Activated T-cell treated with anti-CD3 and anti-CD28 coated beads for 24 hours (primary cell): ENCODE data around the gene OR2C1.
A peak's percentile ranks its signal among the peaks of the same experiment; 100 is the strongest.

Source experiments
- DNase-seq: peaks from one replicate; pipeline ENCODE4 v3.0.0-alpha.2; 2020; ENCODE audit warnings: low read depth

The OR2C1 gene

GRCh38 chr16:3355589-3355988 is at the start of gene OR2C1:
TSS of gene OR2C1 (plus strand) at chr16:3355889. CDS start at chr16:3355941, 52 bp downstream.
- DNase-seq: no peak

DNA sequence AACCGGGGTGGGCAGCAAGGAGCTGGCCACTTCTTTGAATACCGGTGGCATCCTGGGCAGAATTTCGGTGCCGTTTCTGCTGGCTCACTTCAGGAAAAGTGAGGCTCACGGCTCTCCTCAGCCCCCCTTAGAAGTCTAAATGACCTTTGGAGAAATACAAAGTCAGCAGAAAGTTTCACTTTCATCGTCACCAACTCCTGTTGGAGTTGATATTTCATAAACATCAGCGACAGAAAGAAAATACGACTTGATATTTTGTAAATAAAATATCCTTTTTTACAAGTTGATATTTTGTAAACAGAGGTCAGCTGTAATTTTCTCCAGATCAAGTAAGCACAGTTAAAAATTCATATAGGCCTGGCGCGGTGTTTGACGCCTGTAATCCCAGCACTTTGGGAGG is 49.6 kb upstream of the OR2C1 start:
- no peak for DNase-seq

GRCh38 chr16:3311496-3311895 is 44.2 kb upstream of the OR2C1 start:
- no peak for DNase-seq

- no peak for DNase-seq
Observed at GRCh38 chr16:3317315-3317999, 38.2 kb upstream of the OR2C1 start.

- no peak for DNase-seq
Observed at GRCh38 chr16:3321816-3322215, 33.9 kb upstream of the OR2C1 start.

GRCh38 chr16:3327514-3327913 is 28.2 kb upstream of the OR2C1 start:
- no peak for DNase-seq

DNA sequence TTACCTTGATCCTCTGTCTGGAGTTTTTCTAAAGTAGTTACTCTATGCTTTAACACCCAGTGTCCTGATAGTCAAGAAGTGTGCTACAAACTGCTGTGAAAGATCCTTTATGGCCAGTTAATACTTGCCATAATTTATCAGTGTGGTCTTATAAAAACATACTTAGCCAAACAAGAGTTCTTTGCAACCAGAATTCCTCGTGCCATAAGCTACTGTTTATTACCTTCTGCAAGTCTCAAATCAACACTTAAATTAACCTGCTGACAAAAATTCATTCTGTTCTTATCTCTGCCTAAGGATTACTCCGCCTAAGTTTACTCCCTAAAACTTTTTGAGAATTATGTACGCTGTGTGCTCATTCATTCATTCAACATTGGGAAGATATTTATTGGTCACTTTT is 27.6 kb upstream of the OR2C1 start:
- DNase-seq: no peak

DNA sequence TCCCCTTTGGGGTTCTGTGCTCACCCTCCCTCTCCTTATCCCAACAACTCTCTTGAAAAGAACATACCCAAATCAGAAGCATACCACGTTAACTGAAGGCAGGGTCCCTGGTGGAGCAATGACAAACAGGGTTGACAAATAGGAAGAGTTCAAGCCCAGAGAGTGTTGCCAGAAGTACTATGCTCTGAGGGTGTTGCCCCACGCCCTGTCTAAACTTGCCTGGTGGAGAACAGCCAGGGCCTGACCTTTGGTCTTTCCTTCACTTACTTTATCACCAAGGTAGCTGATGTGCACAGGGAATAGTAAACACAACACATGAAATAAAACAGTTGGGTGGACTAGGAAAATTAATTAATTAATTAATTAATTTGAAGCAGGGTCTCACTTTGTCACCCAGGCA is 27.0 kb upstream of the OR2C1 start:
- DNase-seq: no peak

- no peak for DNase-seq
Observed at GRCh38 chr16:3346041-3346440, 9.6 kb upstream of the OR2C1 start.

DNA sequence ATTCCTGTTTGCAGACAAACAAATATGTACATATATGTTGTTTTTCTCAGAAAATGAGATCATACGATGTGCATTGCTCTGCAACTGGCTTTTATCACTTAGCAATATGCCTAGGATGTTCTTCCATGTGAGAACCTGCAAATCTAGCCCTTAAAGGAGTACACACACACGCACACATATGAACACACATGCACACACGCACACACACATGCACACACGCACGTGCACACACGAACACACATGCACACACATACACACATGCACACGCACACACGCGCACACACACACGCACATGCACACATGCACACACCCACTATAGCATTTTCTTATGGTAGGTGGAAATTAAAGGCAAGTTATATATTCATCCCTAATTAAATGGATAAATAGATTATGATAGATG is 8.1 kb upstream of the OR2C1 start:
- DNase-seq: no peak

DNA sequence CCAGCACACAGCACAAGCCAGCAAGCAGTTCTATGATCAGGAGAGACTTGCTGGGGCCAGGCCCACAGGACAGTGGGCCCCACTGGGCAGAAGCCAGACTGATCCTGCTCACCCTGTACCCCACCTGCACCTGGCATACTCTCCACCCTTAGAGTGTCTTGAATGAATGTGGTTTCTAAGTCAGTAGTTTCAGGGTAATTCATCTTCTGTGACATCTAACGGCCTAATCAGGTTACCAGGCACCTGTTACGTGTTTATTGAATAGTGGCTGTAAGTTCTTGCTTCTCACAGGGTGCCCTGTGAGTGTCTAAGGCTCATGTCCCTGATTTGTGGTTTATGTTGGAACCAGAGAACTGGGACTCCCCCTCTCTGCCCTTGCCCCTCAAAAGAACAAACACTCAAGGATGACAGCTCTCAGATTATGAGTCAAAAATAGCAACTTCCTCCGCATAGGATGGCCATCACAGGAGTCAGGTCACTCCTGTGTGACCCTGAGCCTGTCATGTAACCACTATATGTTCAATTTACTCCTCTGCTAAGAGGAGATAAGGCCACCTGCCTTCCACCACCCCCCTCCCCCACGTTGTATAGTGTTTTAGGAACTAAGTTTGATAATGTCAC is 7.0 kb upstream of the OR2C1 start:
- no peak for DNase-seq

DNA sequence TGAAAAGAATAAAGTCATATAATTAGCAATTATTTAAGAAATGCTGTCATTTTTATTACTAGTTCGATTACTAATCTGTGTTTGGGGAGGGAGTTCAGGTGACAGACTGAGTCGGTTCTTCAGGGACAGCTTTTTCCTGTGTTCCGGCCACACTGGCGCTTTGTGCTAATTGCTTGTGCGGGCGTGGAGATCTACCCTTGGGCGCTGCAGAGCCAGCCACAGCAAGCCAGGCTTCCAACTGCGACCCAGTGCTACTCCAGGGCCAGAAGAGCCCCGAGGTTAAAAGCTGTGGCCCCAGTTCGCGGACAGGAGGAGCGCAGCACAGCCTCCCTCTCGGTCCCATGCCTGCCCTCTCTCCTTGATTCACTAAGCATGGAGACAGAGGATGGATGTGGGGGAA is 6.5 kb upstream of the OR2C1 start:
- DNase-seq: no peak

GRCh38 chr16:3356118-3356517 is 429 bp downstream of the OR2C1 start:
- no peak for DNase-seq

GRCh38 chr16:3358871-3359270 is 3.2 kb downstream of the OR2C1 start:
- DNase-seq: no peak

DNA sequence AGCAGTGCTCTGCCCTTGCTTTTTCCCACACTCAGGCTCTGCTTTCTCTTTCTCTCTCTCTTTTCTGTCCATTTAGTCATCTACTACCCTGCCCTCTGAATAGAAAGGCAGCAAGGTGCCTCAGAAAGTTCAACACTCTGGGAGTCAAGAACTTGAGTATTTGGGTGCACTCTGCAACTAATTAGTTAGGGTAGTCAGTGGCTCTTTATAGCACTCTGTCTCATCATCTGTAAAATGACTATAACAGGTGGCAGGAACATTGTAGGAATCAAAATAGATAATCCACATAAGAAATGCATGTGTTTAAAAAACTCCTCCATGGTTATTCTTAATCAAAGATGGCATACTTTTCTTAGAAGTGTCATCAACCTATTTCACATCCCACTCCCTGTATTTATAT is 7.2 kb downstream of the OR2C1 start:
- no peak for DNase-seq

GRCh38 chr16:3363793-3364192 is 8.1 kb downstream of the OR2C1 start:
- no peak for DNase-seq

GRCh38 chr16:3364774-3365427 is 9.2 kb downstream of the OR2C1 start:
- peak; percentile 81 for DNase-seq

DNA sequence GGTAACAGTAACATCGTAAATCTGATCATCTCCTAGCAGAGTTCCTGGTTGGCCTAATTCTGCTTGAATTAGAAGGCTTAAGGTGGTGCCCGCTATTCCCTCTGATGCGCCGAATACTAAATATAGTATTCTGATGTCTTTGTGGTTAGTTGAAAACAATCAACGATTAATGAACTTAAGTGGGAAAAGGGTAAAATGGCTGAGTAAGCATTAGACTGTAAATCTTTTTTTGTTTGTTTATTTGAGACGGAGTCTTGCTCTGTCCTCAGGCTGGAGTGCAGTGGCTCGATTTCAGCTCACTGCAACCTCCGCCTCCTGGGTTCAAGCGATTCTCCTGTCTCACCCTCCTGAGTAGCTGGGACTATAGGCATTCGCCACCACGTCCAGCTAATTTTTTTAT is 13.4 kb downstream of the OR2C1 start:
- DNase-seq: no peak

- no peak for DNase-seq
Observed at GRCh38 chr16:3375680-3376079, 20.0 kb downstream of the OR2C1 start.

GRCh38 chr16:3377917-3378316 is 22.2 kb downstream of the OR2C1 start:
- no peak for DNase-seq

DNA sequence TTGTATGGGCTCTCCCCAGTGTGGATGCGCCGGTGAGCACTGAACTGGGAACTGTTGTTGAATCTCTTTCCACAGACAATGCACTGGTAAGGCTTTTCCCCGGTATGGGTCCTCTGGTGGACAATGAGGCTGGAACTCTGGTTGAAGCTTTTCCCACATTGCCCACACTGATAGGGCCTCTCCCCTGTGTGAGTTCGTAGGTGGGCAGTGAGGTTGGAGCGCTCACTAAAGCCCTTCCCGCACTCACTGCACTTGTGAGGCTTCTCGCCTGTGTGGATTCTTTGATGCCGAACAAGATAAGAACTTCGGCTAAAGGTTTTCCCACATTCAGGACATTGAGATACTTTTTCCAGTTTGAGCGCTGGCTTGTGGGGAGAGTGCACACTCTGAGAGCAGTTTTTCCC is 27.4 kb downstream of the OR2C1 start:
- no peak for DNase-seq

- no peak for DNase-seq
Observed at GRCh38 chr16:3388325-3388724, 32.6 kb downstream of the OR2C1 start.

- DNase-seq: no peak
Observed at GRCh38 chr16:3389663-3390338, 34.1 kb downstream of the OR2C1 start.
